ENCODE data around the gene FAM13B.
A peak's percentile ranks its signal among the peaks of the same experiment; 100 is the strongest.
"Not testable (repeated sequence)": the region's sequence is repeated elsewhere in the genome, so short reads cannot be mapped to it uniquely, and the experiment has no call there.

Gene FAM13B

DNA sequence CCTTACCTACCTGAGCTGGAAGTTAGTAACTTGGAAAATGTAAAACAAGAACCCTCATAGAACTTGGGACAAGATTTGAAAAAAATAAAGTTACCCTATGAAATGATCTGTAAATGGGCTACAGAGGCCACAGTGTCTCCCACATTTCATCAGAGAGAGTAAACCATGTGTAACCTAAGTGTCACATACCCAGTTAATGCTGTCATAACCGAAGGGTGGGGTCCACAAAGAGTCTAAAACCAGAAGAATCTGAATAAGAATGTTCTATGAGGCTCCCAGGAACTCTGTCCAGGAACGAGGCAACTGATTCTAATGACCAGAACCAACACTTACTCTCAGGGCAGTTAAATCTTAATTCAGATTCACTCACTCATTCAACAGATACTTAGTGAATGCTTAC is 1.0 kb upstream of the FAM13B start:
- no peak for DNase-seq

DNA sequence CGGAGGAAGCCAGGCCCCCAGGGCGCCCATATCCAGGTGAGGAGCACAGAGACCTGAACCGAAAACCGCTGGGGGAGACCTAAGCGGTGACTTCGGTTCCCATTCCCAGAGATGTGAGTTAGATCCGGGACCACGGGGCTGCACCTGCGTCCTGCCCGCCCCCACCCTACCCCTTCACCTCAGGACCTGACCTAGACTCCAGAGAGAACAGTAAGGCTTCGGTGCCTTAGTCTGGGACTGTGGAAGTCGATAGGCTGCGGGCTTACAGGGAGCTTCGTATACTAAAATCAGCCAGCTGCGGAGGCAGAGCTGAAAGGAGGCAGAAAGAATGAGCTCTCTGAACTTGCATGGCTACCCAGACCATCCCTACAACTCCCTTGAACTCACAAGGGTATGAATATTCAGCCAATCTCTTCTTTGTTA is 518 bp upstream of the FAM13B start:
- DNase-seq = peak; percentile 24

DNA sequence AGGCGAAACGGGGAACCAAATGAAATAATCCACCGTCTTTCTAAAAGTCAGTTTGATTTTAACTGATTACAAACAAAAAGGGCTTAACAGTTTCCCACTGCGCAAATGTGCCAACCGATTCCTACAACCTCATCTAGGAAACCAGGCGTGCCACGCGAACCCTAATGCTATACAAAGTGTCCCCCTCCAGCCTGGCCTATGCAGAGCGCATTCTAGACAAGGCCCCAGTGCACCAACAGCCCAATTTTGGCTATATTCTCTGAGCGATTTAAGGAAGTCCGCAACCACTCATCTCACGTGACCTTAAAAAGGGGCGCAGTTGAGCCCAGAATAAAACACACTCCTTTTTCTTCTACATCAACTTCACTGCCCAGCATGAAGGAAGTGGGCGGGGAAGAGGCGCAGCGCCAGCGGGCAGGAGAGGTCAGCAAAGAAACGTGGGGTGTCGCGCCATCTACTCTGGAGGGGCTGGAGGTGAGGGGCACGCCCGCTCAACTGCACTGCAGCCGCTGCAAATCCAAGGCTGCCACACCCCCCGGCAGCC is 779 bp downstream of the FAM13B start:
- DNase-seq = no peak

DNA sequence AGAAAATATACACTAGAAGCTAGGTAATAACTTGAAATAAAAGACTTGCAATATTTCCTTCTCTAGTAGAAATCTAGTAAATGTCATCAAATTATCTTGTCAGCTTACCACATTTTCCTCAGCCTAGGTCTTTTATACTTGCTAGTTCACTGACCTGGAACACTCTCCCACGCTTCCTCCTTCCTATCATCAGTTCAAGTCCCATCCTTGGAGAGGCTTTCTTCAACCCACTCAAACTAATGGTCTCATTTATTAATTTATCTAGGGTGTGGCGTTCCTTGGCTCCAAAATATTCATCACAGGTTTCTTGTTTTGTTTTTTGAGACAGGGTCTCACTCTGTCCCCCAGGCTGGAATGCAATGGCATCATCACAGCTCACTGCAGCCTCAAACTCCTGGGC is 2.9 kb downstream of the FAM13B start:
- no peak for DNase-seq

DNA sequence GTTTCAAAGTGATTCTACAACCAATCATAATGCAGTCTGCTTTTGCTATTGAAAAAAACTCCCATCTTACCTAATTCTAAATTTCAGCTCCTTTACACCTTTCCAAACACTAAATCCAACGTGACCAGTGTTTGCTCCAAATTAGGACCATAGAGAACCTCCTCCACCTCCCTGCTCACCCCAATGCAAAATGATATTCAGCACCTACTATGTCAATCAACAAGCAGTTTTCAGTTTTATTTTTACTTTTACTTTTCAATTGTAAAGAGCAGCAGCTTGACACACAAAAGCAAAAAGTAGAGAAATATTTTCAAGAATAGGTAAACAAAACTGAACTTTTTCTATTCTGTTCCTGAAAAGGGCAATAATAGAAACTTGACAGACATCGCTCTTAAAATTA is 3.4 kb downstream of the FAM13B start:
- no peak for DNase-seq

- no peak for DNase-seq
Observed at GRCh38 chr5:138028971-138029365, 3.9 kb downstream of the FAM13B start.

DNA sequence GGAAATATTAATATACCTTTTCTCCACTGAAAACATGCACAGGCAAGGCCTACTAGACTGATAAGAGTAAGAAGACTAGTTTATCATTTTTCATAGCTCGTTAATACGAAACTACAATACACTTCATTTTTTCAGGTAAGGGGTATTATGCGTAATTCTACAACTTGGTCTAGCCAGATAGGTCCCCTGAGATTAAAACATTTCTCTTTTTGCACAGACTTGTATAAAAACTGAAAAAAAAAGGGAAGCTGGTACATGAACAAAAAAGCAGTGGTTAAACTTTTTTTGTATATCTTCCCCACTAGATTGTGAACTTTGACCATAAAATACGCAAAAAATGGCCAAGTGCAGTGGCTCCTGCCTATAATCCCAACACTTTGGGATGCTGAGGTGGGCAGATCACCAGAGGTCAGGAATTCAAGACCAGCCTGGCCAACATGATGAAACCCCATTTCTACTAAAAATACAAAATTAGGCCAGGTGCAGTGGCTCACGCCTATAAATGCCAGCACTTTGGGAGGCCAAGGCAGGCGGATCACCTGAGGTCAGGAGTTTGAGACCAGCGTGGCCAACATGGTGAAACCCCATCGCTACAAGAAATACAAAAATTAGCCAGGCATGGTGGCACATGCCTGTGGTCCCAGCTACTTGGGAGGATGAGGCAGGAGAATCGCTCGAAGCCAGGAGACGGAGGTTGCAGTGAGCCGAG is 4.5 kb downstream of the FAM13B start:
- not testable (repeated sequence) for DNase-seq

- not testable (repeated sequence) for DNase-seq
Observed at GRCh38 chr5:138026793-138027192, 6.1 kb downstream of the FAM13B start.

GRCh38 chr5:138025285-138025684 is 7.6 kb downstream of the FAM13B start:
- no peak for DNase-seq

DNA sequence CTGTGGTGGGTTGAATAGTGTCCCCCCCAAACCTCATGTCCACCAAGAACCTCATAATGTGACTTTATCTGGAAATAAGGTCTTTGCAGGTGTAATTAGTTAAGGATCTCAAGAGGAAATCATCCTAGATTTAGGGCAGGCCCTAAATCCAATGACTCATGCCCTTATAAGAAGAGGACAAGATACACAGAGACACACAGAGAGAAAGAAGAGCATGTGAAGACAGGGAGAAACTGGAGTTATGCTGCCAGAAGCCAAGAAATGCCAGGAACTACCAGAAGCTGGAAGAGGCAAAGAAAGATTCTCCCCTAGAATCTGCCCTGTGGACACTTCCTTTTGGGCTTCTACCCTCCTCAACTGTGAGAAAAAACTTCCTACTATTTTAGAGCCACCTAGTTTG is 8.8 kb downstream of the FAM13B start:
- no peak for DNase-seq

- DNase-seq = no peak
Observed at GRCh38 chr5:138022912-138023311, 10.0 kb downstream of the FAM13B start.

DNA sequence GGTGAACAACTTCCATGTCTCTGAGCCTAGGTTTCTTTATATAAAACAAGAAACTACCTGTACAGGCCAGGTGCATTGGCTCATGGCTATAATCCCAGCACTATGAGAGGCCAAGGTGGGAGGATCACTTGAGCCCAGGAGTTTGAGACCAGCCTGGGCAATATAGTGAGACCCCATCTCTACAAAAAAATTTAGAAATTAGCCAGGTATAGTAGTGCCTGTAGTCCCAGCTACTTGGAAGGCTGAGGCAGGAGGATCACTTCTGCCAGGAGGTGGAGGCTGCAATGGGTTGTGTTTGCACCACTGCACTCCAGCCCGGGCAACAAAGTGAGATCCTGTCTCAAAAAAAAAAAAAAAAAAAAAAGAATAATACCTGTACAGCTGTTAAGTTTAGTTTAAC is 11.1 kb downstream of the FAM13B start:
- DNase-seq = no peak

- DNase-seq = no peak
Observed at GRCh38 chr5:138018849-138019248, 14.0 kb downstream of the FAM13B start.

GRCh38 chr5:138015916-138016315 is 17.0 kb downstream of the FAM13B start:
- no peak for DNase-seq

DNA sequence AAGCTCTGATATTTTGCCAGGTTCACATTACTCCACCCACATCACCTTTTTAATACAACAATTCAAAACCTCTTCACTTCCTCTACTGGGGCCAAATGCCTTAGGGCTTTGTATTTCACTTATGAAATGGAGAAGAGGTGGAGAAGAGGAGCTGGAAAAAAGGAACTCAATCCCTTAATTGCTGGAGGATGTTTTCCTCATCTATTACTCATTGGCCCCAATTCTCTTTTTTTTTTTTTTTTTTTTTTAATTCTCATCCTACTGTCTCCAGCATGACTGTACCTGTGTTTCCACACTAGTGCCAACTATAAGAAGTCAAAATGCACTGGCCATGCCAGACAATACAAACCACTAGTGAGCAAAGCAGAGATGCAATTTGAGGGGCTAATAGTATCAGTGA is 20.9 kb downstream of the FAM13B start:
- no peak for DNase-seq

- DNase-seq = no peak
Observed at GRCh38 chr5:138000102-138000723, 32.7 kb downstream of the FAM13B start.

DNA sequence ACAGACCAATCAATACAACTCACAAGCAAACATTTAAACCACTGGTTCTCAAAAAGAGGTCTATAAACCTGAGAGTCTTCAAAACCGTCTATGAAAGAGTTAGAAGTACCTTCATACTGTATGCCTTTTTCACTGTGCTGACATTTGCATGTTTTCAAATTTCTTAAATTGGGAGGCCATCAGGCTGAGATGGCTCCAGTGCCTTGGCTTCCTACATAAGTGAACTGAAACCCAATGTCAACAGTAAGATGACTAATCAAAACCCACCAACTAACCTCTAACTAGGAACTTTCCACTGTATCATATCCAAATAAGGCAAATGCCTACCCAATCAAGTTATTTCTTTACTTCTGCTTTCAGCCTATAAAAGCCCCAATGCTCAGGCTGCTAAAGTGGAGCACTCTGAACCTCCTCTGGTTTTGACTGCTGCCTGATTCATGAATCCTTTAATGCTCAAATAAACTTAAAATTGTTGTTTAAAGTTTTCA is 35.1 kb downstream of the FAM13B start:
- DNase-seq = no peak

GRCh38 chr5:137995749-137996128 is 37.1 kb downstream of the FAM13B start:
- DNase-seq = no peak

DNA sequence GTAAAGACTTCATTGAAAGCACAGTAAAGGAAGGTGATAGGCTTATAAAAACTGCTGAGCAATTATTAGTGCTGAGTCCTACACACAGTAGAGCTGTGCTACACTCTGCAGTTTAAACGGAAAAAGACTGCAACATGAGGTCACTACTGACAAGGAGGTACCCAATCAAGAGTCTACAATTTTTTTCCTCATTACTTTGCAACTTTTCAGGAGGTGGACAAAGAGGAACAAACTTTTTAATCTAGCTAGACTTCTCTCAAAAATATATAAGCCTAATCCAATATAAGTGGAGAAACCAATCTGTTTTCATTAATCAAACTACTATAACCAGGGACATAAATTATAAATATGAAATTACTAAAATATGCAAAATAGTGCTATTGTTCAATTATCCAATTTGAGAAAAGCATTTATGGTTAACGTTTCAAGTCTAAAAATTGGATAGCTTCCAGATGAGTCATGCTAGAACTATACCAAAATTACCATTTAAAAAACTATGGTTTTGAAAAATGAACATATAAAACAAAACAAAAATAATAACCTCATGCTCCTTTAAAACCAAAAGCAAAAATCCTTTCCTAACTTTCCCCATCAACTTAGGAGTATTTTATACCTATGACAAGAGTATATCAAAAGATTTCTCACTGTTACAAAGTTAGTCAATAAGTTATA is 37.7 kb downstream of the FAM13B start:
- DNase-seq = no peak

- no peak for DNase-seq
Observed at GRCh38 chr5:137994556-137994955, 38.3 kb downstream of the FAM13B start.

DNA sequence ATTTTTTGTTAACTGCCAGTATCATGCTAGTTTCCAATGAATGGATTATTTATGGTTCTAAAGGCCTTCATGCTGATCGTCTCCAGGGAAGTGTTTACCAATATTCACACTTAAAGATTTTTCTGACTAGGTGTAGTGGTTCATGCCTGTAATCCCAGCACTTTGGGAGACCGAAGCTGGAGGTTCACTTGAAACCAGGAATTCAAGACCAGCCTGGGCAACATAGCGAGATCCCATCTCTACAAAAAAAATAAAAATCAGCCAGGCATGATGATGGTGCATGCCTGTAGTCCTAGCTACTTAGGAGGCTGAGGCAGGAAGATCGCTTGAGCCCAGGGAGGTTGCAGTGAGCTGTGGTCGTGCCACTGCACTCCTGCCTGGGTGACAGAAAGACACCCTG is 43.5 kb downstream of the FAM13B start:
- DNase-seq = no peak

DNA sequence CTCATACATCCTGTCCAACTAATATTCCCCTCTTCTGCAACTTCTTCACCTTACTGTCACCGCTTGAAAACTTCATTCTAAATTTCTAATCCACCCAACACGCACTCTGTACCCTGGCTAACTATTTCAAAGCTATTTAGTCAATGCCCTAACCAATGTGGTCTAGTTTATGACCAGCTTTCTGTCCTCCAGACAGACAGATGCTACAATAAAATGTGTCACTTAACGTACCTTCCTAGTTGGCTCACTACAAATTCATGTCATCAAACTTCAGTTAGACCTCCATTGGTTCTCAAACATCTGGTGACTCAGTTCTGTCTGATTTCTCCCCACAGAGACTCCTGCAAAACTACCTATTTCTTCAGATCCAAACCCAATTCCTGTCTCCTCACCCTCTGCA is 57.7 kb downstream of the FAM13B start:
- DNase-seq = no peak

- not testable (repeated sequence) for DNase-seq
Observed at GRCh38 chr5:137970384-137970783, 62.5 kb downstream of the FAM13B start.

DNA sequence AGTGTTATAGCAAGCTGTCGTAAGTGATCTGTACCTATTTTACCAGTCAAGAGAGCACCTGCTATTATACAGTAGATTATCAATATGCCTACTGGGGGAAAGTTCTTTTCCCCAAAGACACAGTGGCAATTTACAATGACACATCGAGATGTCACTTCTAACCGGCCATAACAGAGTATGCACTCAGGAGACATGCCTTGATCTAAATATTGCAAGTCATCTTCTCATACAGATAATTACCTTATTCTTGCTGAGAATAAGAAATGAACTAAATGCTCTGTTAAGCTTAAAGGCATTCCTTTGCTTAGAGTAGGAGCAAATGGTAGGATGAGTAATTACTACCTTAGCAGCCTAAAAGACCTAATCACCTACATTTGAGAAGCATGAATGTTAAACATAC is 72.1 kb downstream of the FAM13B start:
- no peak for DNase-seq
